Measurements from ENCODE around the gene INPP5A.

The INPP5A gene

DNA sequence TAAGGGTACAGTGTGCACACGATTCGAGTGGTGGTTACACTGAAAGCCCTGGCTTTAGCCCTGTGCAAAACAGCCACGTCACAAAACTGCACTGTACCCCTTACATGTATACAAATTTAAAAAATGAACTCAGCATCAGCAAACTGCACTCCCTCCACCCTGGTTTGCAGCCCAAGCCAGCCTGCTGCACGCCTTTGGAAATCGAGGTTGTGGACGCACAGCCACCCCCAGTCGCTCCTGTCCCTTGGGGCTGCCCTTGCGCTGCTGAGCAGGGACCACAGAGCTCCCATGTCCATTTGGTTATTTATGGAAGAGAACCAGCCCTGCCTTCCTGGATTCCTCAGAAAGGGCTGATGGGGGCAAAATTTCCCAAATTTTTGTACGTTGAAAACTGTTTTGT, 98.8 kb downstream of the INPP5A start:
- no peaks in the 10 kb centered on the region for H3K27me3 ChIP-seq (ENCODE audit: control insufficient read depth in 3 of 3, insufficient read depth in 3 of 3, low read depth in 1 of 3, low read length in 3 of 3)
- H4K8ac ChIP-seq (ENCODE audit: low read depth, low read length) = no peak overlapping the region
- H3K9ac ChIP-seq (ENCODE audit: low read depth, low read length, poor library complexity) = no peak overlapping the region
- H3K79me1 ChIP-seq (ENCODE audit: low read depth, low read length) = no peaks in the 10 kb centered on the region
- H3K23ac ChIP-seq (ENCODE audit: low read depth, low read length, poor library complexity) = no peak overlapping the region
- H3K14ac ChIP-seq (ENCODE audit: low read length) = no peak overlapping the region
- WGBS, 2 donors (ENCODE audit: extremely low coverage in 2 of 2, insufficient read length in 2 of 2, insufficient replicate concordance in 1 of 2) = no CpG with 5 or more reads among the region's 9 CpGs
- no peak overlapping the region for H3K4me2 ChIP-seq (ENCODE audit: insufficient read depth, low read length, poor library complexity, severe bottlenecking)
- H2BK12ac ChIP-seq (ENCODE audit: low read length) = no peak overlapping the region
- no peak overlapping the region for H2BK5ac ChIP-seq (ENCODE audit: low read length)
- H3K18ac ChIP-seq (ENCODE audit: low read length) = no peak overlapping the region
- H3K27ac ChIP-seq (replicated peaks; ENCODE audit: low read length) = no peak overlapping the region
- peaks cover 1 to 20% of the 10 kb centered on the region in 2 donors for H3K4me1 ChIP-seq (ENCODE audit: control insufficient read depth in 2 of 2, insufficient read depth in 1 of 2, low read depth in 1 of 2, low read length in 2 of 2)
- no peak overlapping the region for H2AFZ ChIP-seq (ENCODE audit: low read length)
- no peak overlapping the region for H4K91ac ChIP-seq (ENCODE audit: low read depth, low read length, poor library complexity)
- H3K4ac ChIP-seq (ENCODE audit: low read length) = no peak overlapping the region
- no peak for DNase-seq (ENCODE audit: low spot score)
- no peak overlapping the region for H2BK15ac ChIP-seq (ENCODE audit: low read length)
- H3K4me3 ChIP-seq (ENCODE audit: low read length in 2 of 2) = no peak overlapping the region
- H2AK5ac ChIP-seq (ENCODE audit: low read depth, low read length) = no peak overlapping the region
- H3K36me3 ChIP-seq (replicated peaks in 1 of 2; ENCODE audit: control insufficient read depth in 2 of 2, insufficient read depth in 2 of 2, low read length in 2 of 2) = no peaks in the 10 kb centered on the region
- H2BK120ac ChIP-seq (ENCODE audit: low read depth, low read length) = no peak overlapping the region
- H3K9me3 ChIP-seq (replicated peaks in 1 of 2; ENCODE audit: control insufficient read depth in 2 of 2, insufficient read depth in 1 of 2, low read depth in 1 of 2, low read length in 2 of 2) = peaks cover 0 to 2% of the 10 kb centered on the region in 2 donors

GRCh38 chr10:132637477-132638129, 100.0 kb downstream of the INPP5A start:
- no CpG with 5 or more reads among the region's 19 CpGs for WGBS, 2 donors (ENCODE audit: extremely low coverage in 2 of 2, insufficient read length in 2 of 2, insufficient replicate concordance in 1 of 2)
- no peak overlapping the region for H4K91ac ChIP-seq (ENCODE audit: low read depth, low read length, poor library complexity)
- no peak overlapping the region for H3K4ac ChIP-seq (ENCODE audit: low read length)
- H3K9me3 ChIP-seq (replicated peaks in 1 of 2; ENCODE audit: control insufficient read depth in 2 of 2, insufficient read depth in 1 of 2, low read depth in 1 of 2, low read length in 2 of 2) = peaks cover 0 to 2% of the 10 kb centered on the region in 2 donors
- H2AK5ac ChIP-seq (ENCODE audit: low read depth, low read length) = no peak overlapping the region
- H3K18ac ChIP-seq (ENCODE audit: low read length) = peak overlapping the region; percentile 67
- H3K36me3 ChIP-seq (replicated peaks in 1 of 2; ENCODE audit: control insufficient read depth in 2 of 2, insufficient read depth in 2 of 2, low read length in 2 of 2) = no peaks in the 10 kb centered on the region
- no peak overlapping the region for H2BK120ac ChIP-seq (ENCODE audit: low read depth, low read length)
- no peak overlapping the region for H3K14ac ChIP-seq (ENCODE audit: low read length)
- H2BK5ac ChIP-seq (ENCODE audit: low read length) = no peak overlapping the region
- peak overlapping the region; percentile 0 for H2AFZ ChIP-seq (ENCODE audit: low read length)
- H3K23ac ChIP-seq (ENCODE audit: low read depth, low read length, poor library complexity) = no peak overlapping the region
- no peak overlapping the region for H4K8ac ChIP-seq (ENCODE audit: low read depth, low read length)
- H2BK12ac ChIP-seq (ENCODE audit: low read length) = no peak overlapping the region
- H2BK15ac ChIP-seq (ENCODE audit: low read length) = no peak overlapping the region
- no peak overlapping the region for H3K4me2 ChIP-seq (ENCODE audit: insufficient read depth, low read length, poor library complexity, severe bottlenecking)
- H3K4me3 ChIP-seq (ENCODE audit: low read length in 2 of 2) = no peak overlapping the region
- peaks cover 1 to 16% of the 10 kb centered on the region in 2 donors for H3K4me1 ChIP-seq (ENCODE audit: control insufficient read depth in 2 of 2, insufficient read depth in 1 of 2, low read depth in 1 of 2, low read length in 2 of 2)
- H3K27ac ChIP-seq (replicated peaks; ENCODE audit: low read length) = no peak overlapping the region
- peak; percentile 42 for DNase-seq (ENCODE audit: low spot score)
- no peaks in the 10 kb centered on the region for H3K27me3 ChIP-seq (ENCODE audit: control insufficient read depth in 3 of 3, insufficient read depth in 3 of 3, low read depth in 1 of 3, low read length in 3 of 3)
- peaks cover 6% of the 10 kb centered on the region for H3K79me1 ChIP-seq (ENCODE audit: low read depth, low read length)
- H3K9ac ChIP-seq (ENCODE audit: low read depth, low read length, poor library complexity) = no peak overlapping the region

DNA sequence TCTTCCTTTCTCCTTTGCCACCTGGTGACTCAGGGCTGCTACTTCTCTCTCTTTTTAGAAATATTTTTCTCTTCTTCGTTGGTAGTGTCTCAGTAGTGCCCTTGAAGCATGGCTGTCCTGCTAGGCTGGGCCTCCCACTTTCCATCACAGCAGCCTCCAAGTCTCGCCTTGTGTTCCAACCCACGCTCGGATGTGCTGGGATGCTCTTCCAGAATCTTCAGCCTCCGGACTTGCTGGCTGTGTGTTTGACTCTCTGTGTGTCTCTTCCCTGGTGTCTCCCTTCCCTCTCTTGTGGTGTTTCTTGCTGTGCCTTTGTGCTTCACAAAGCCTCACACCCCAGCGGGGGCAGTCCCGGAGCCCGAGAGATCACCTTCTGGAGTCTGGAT, 100.5 kb downstream of the INPP5A start:
- Histone ChIP-seq H3K14ac (ENCODE audit: low read length) (no peak overlapping the region), H3K4ac (ENCODE audit: low read length) (no peak overlapping the region)

GRCh38 chr10:132639470-132639869, 101.9 kb downstream of the INPP5A start:
- Histone ChIP-seq H2BK5ac (ENCODE audit: low read length) (no peak overlapping the region), H2BK15ac (ENCODE audit: low read length) (no peak overlapping the region), H3K4me3 (ENCODE audit: low read length in 2 of 2) (no peak overlapping the region), H2BK12ac (ENCODE audit: low read length) (no peak overlapping the region), H2AK5ac (ENCODE audit: low read depth, low read length) (no peak overlapping the region), H3K27ac (replicated peaks; ENCODE audit: low read length) (no peak overlapping the region), H4K91ac (ENCODE audit: low read depth, low read length, poor library complexity) (no peak overlapping the region), H3K4me1 (ENCODE audit: control insufficient read depth in 2 of 2, insufficient read depth in 1 of 2, low read depth in 1 of 2, low read length in 2 of 2) (peaks cover 1 to 7% of the 10 kb centered on the region in 2 donors), H3K14ac (ENCODE audit: low read length) (no peak overlapping the region), H3K4ac (ENCODE audit: low read length) (no peak overlapping the region), H3K79me1 (ENCODE audit: low read depth, low read length) (peaks cover 8% of the 10 kb centered on the region), H3K4me2 (ENCODE audit: insufficient read depth, low read length, poor library complexity, severe bottlenecking) (no peak overlapping the region), H3K9me3 (replicated peaks in 1 of 2; ENCODE audit: control insufficient read depth in 2 of 2, insufficient read depth in 1 of 2, low read depth in 1 of 2, low read length in 2 of 2) (peaks cover 0 to 2% of the 10 kb centered on the region in 2 donors), H3K27me3 (ENCODE audit: control insufficient read depth in 3 of 3, insufficient read depth in 3 of 3, low read depth in 1 of 3, low read length in 3 of 3) (no peaks in the 10 kb centered on the region), H4K8ac (ENCODE audit: low read depth, low read length) (no peak overlapping the region), H3K9ac (ENCODE audit: low read depth, low read length, poor library complexity) (no peak overlapping the region), H3K18ac (ENCODE audit: low read length) (no peak overlapping the region), H2BK120ac (ENCODE audit: low read depth, low read length) (no peak overlapping the region), H2AFZ (ENCODE audit: low read length) (no peak overlapping the region), H3K23ac (ENCODE audit: low read depth, low read length, poor library complexity) (no peak overlapping the region), H3K36me3 (replicated peaks in 1 of 2; ENCODE audit: control insufficient read depth in 2 of 2, insufficient read depth in 2 of 2, low read length in 2 of 2) (no peaks in the 10 kb centered on the region)
- DNase-seq (ENCODE audit: low spot score) = no peak
- WGBS, 2 donors (ENCODE audit: extremely low coverage in 2 of 2, insufficient read length in 2 of 2, insufficient replicate concordance in 1 of 2) = no CpG with 5 or more reads among the region's 4 CpGs

More for the DNA sequence above, 100.5 kb downstream of the INPP5A start:
- Histone ChIP-seq H3K4me3 (ENCODE audit: low read length in 2 of 2) (no peak overlapping the region), H3K9me3 (replicated peaks in 1 of 2; ENCODE audit: control insufficient read depth in 2 of 2, insufficient read depth in 1 of 2, low read depth in 1 of 2, low read length in 2 of 2) (peaks cover 0 to 2% of the 10 kb centered on the region in 2 donors), H3K27me3 (ENCODE audit: control insufficient read depth in 3 of 3, insufficient read depth in 3 of 3, low read depth in 1 of 3, low read length in 3 of 3) (no peaks in the 10 kb centered on the region), H3K36me3 (replicated peaks in 1 of 2; ENCODE audit: control insufficient read depth in 2 of 2, insufficient read depth in 2 of 2, low read length in 2 of 2) (no peaks in the 10 kb centered on the region), H3K27ac (replicated peaks; ENCODE audit: low read length) (no peak overlapping the region), H2BK120ac (ENCODE audit: low read depth, low read length) (no peak overlapping the region), H2BK5ac (ENCODE audit: low read length) (no peak overlapping the region), H2AK5ac (ENCODE audit: low read depth, low read length) (no peak overlapping the region), H3K79me1 (ENCODE audit: low read depth, low read length) (peaks cover 6% of the 10 kb centered on the region), H2BK12ac (ENCODE audit: low read length) (no peak overlapping the region), H2BK15ac (ENCODE audit: low read length) (no peak overlapping the region), H3K23ac (ENCODE audit: low read depth, low read length, poor library complexity) (no peak overlapping the region), H3K18ac (ENCODE audit: low read length) (no peak overlapping the region), H4K8ac (ENCODE audit: low read depth, low read length) (no peak overlapping the region), H4K91ac (ENCODE audit: low read depth, low read length, poor library complexity) (no peak overlapping the region), H3K9ac (ENCODE audit: low read depth, low read length, poor library complexity) (no peak overlapping the region), H2AFZ (ENCODE audit: low read length) (no peak overlapping the region), H3K4me2 (ENCODE audit: insufficient read depth, low read length, poor library complexity, severe bottlenecking) (no peak overlapping the region), H3K4me1 (ENCODE audit: control insufficient read depth in 2 of 2, insufficient read depth in 1 of 2, low read depth in 1 of 2, low read length in 2 of 2) (peaks cover 1 to 14% of the 10 kb centered on the region in 2 donors)
- no CpG with 5 or more reads among the region's 8 CpGs for WGBS, 2 donors (ENCODE audit: extremely low coverage in 2 of 2, insufficient read length in 2 of 2, insufficient replicate concordance in 1 of 2)
- DNase-seq (ENCODE audit: low spot score) = no peak

Measured in neuronal stem cell (in vitro differentiated cells).